ENCODE measurements around the gene CNTNAP3.
"Not testable (repeated sequence)": the region's sequence is repeated elsewhere in the genome, so short reads cannot be mapped to it uniquely, and the experiment has no call there.

The CNTNAP3 gene

DNA sequence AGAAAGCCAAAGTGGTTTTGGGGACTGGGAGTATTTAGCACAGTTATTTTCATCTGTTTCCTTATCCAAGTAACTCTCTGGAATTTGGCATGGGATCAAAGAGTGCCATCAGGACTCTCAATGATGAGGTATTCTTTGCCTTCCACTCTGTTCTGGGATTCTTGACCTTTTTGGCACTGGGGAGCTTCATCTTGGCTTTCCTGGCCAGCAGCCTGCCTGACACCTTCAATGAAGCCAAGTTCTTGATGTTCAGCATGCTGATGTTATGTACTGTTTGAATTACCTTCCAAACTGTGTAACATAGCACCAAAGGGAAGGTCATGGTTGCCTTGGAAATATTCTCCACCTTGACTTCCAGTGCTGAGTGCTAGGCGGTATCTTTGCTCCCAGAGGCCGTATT is 248.8 kb downstream of the CNTNAP3 start:
- not testable (repeated sequence) for H3K4me3 ChIP-seq (ENCODE audit: low read length); H3K9ac ChIP-seq (ENCODE audit: low read length); H3K4me2 ChIP-seq (ENCODE audit: low read length); H3K27ac ChIP-seq (ENCODE audit: low read length); H4K20me1 ChIP-seq (ENCODE audit: insufficient read depth, low read length); H3K27me3 ChIP-seq (ENCODE audit: low read depth, low read length); H2AFZ ChIP-seq (ENCODE audit: low read depth, low read length); H3K4me1 ChIP-seq (ENCODE audit: low read length); H3K36me3 ChIP-seq (replicated peaks; ENCODE audit: low read depth, low read length); H3K79me2 ChIP-seq (ENCODE audit: low read length); H3K9me3 ChIP-seq (ENCODE audit: insufficient read depth, low read length)

- not testable (repeated sequence) for H3K27ac ChIP-seq (ENCODE audit: low read length); H3K4me2 ChIP-seq (ENCODE audit: low read length); H3K4me3 ChIP-seq (ENCODE audit: low read length); H3K79me2 ChIP-seq (ENCODE audit: low read length); H2AFZ ChIP-seq (ENCODE audit: low read depth, low read length); H4K20me1 ChIP-seq (ENCODE audit: insufficient read depth, low read length); H3K9me3 ChIP-seq (ENCODE audit: insufficient read depth, low read length); H3K9ac ChIP-seq (ENCODE audit: low read length); H3K27me3 ChIP-seq (ENCODE audit: low read depth, low read length); H3K4me1 ChIP-seq (ENCODE audit: low read length); H3K36me3 ChIP-seq (replicated peaks; ENCODE audit: low read depth, low read length)
These were observed 249.7 kb downstream of the CNTNAP3 start for GRCh38 chr9:39038221-39038620.

GRCh38 chr9:39033849-39034248 is 254.1 kb downstream of the CNTNAP3 start:
- H2AFZ ChIP-seq (ENCODE audit: low read depth, low read length); H4K20me1 ChIP-seq (ENCODE audit: insufficient read depth, low read length): not testable (repeated sequence)

DNA sequence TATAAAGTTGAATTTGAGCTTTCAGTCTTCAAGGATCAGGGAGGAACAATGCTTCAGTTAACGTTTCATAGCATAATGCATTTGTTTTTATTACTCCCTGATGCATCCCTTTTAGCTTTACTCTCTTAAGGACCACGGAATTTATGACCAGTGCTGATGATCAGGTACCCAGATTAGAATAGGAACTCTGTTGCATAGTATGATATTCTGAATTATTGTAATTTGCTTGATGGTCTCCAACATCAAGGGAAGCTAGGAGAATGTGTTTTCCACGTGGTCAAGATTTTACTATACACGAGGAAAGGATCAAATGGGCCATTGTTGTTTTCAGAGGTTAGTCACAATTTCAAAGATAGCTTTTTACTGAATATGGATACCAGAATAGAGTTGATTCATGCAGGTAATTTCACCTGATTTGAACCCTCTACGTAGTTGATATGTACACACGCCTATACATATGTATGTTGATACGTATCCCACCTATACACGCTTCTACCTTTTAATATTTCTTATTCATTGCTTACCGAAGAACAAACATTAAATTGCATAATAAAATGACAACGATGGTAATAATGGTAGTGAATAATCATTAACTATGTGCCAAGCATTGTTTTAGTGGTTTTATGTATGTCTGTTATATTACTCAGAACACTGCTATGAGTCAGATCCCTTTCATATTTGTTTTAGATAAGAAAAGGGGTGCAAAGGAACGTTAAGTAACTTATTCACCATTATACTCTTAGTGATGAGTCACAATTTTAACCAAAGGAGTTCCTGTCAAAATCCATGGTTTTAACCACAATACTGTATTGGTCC is 257.6 kb downstream of the CNTNAP3 start:
- H3K79me2 ChIP-seq (ENCODE audit: low read length); H3K4me3 ChIP-seq (ENCODE audit: low read length); H3K27ac ChIP-seq (ENCODE audit: low read length); H3K9me3 ChIP-seq (ENCODE audit: insufficient read depth, low read length); H3K27me3 ChIP-seq (ENCODE audit: low read depth, low read length); H3K4me1 ChIP-seq (ENCODE audit: low read length); H3K4me2 ChIP-seq (ENCODE audit: low read length); H3K9ac ChIP-seq (ENCODE audit: low read length); H4K20me1 ChIP-seq (ENCODE audit: insufficient read depth, low read length); H2AFZ ChIP-seq (ENCODE audit: low read depth, low read length); H3K36me3 ChIP-seq (replicated peaks; ENCODE audit: low read depth, low read length): not testable (repeated sequence)

More at GRCh38 chr9:39033849-39034248, 254.1 kb downstream of the CNTNAP3 start:
- not testable (repeated sequence) for H3K4me2 ChIP-seq (ENCODE audit: low read length); H3K27me3 ChIP-seq (ENCODE audit: low read depth, low read length); H3K79me2 ChIP-seq (ENCODE audit: low read length); H3K9me3 ChIP-seq (ENCODE audit: insufficient read depth, low read length); H3K4me3 ChIP-seq (ENCODE audit: low read length); H3K4me1 ChIP-seq (ENCODE audit: low read length); H3K9ac ChIP-seq (ENCODE audit: low read length); H3K27ac ChIP-seq (ENCODE audit: low read length); H3K36me3 ChIP-seq (replicated peaks; ENCODE audit: low read depth, low read length)

DNA sequence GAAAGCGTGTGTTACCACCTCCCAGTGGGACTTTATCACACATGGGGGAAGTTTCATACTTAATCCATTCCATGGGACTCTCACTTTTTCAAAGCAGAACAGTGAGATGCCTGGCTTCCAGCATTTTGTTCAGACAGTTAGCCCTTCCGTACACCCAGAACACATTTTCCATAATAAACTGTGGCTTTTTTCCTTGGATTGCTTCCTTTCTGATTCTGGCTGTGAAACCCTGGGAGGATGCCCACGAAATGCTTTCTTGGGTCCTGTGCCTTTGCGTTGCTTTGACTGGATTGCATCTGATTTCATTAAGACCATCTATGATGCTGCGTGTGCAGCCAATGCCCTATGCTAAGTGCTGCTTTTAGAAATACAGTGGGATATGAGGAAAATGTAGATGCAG is 259.1 kb downstream of the CNTNAP3 start:
- H4K20me1 ChIP-seq (ENCODE audit: insufficient read depth, low read length); H3K4me3 ChIP-seq (ENCODE audit: low read length); H3K79me2 ChIP-seq (ENCODE audit: low read length); H3K9ac ChIP-seq (ENCODE audit: low read length); H3K4me1 ChIP-seq (ENCODE audit: low read length); H3K36me3 ChIP-seq (replicated peaks; ENCODE audit: low read depth, low read length); H2AFZ ChIP-seq (ENCODE audit: low read depth, low read length); H3K27me3 ChIP-seq (ENCODE audit: low read depth, low read length); H3K4me2 ChIP-seq (ENCODE audit: low read length); H3K27ac ChIP-seq (ENCODE audit: low read length); H3K9me3 ChIP-seq (ENCODE audit: insufficient read depth, low read length): not testable (repeated sequence)

GRCh38 chr9:39028168-39028567 is 259.8 kb downstream of the CNTNAP3 start:
- H3K9ac ChIP-seq (ENCODE audit: low read length); H3K4me2 ChIP-seq (ENCODE audit: low read length); H3K9me3 ChIP-seq (ENCODE audit: insufficient read depth, low read length); H3K4me1 ChIP-seq (ENCODE audit: low read length); H3K27ac ChIP-seq (ENCODE audit: low read length); H2AFZ ChIP-seq (ENCODE audit: low read depth, low read length); H3K4me3 ChIP-seq (ENCODE audit: low read length); H3K27me3 ChIP-seq (ENCODE audit: low read depth, low read length); H3K79me2 ChIP-seq (ENCODE audit: low read length); H3K36me3 ChIP-seq (replicated peaks; ENCODE audit: low read depth, low read length); H4K20me1 ChIP-seq (ENCODE audit: insufficient read depth, low read length): not testable (repeated sequence)

DNA sequence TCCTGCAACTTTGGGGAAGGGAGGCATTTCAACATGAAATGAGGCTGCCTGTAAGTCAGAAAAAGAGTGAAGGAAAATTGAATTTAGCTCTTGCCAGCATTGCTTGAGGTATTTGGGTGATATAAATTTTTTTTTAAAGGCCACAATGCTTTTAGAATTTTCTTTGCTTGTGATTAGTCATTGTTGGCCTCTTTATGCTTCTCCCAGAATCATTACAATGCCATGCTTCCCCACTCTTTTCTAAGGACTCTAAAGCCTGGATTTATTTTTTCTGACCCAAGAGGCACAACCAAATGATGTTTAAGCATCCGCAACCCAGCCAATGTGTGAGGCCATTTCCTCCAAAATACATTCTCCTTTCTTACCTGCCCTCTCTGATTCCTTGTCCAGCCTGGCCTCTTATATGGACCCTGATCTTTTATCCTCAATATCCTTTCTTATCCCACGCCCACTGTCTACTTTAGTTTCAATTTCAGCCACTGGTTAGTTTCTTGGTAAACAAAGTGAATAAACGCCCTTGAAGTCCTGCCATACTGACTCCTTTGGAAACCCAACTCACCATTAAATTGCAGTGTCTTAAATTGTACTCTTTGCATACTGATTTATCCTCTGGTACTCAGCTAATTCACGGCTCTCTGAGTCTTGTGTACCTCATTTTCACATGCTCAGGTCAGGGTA is 261.9 kb downstream of the CNTNAP3 start:
- H3K79me2 ChIP-seq (ENCODE audit: low read length); H3K36me3 ChIP-seq (replicated peaks; ENCODE audit: low read depth, low read length); H2AFZ ChIP-seq (ENCODE audit: low read depth, low read length); H3K27ac ChIP-seq (ENCODE audit: low read length); H3K27me3 ChIP-seq (ENCODE audit: low read depth, low read length); H3K4me1 ChIP-seq (ENCODE audit: low read length); H3K9ac ChIP-seq (ENCODE audit: low read length); H3K4me3 ChIP-seq (ENCODE audit: low read length); H4K20me1 ChIP-seq (ENCODE audit: insufficient read depth, low read length); H3K4me2 ChIP-seq (ENCODE audit: low read length); H3K9me3 ChIP-seq (ENCODE audit: insufficient read depth, low read length): not testable (repeated sequence)
